ENCODE results near the gene SULT2B1. TPM values are rescaled to one million over a fixed set of nuclear protein-coding genes. Genes with fewer than 3 reads are reported as not detected.

Gene SULT2B1
- polyA plus RNA-seq (2013), result 0.39 and 0.44 TPM in 2 replicates

GRCh38 chr19:48551437-48552302 is at the start of gene SULT2B1:
TSS of gene SULT2B1 (plus strand) at chr19:48552172. CDS start at chr19:48552253, 81 bp downstream.
- peak within 1 kb of the TSS; percentile 84 for H4K8ac ChIP-seq (ENCODE audit: low read depth, low read length)
- H3K4me3 ChIP-seq (ENCODE audit: low read depth, low read length), result no peak within 1 kb of the TSS
- H4K12ac ChIP-seq (ENCODE audit: low read depth, low read length), result peak within 1 kb of the TSS; percentile 74
- peak within 1 kb of the TSS; percentile 97 for H2BK120ac ChIP-seq (ENCODE audit: insufficient read depth, low read length, poor library complexity)
- peaks cover 16 to 19% of the 10 kb centered on the region in 2 experiments for H3K4me1 ChIP-seq (ENCODE audit: control insufficient read depth in 1 of 2, insufficient read depth in 2 of 2, low read length in 2 of 2)
- no peaks in the 10 kb centered on the region for H3K9me3 ChIP-seq (ENCODE audit: insufficient read depth, low read depth, low read length)
- H3K23ac ChIP-seq (ENCODE audit: low read length), result no peak within 1 kb of the TSS
- H3K36me3 ChIP-seq (ENCODE audit: control insufficient read depth in 1 of 2, insufficient read depth in 2 of 2, low read length in 2 of 2), result no peaks in the 10 kb centered on the region
- H2AK5ac ChIP-seq (ENCODE audit: low read length), result peak within 1 kb of the TSS; percentile 99
- H3K79me2 ChIP-seq (ENCODE audit: control insufficient read depth, insufficient read depth, low read length, poor library complexity), result peaks cover 3% of the 10 kb centered on the region
- peak within 1 kb of the TSS; percentile 100 for H2BK12ac ChIP-seq (ENCODE audit: low read length)
- H3K27me3 ChIP-seq (ENCODE audit: insufficient read depth, low read length), result no peaks in the 10 kb centered on the region
- peak within 1 kb of the TSS; percentile 52 for H2BK5ac ChIP-seq (ENCODE audit: low read depth, low read length, poor library complexity)
- WGBS (ENCODE audit: extremely low coverage, insufficient coverage, insufficient read length), result no CpG with 5 or more reads among the region's 36 CpGs
- peak within 1 kb of the TSS; percentile 94 for H3K18ac ChIP-seq (ENCODE audit: low read length)
- no peak within 1 kb of the TSS for H3K9ac ChIP-seq (ENCODE audit: low read length)
- no peak within 1 kb of the TSS for H3K4me2 ChIP-seq (ENCODE audit: low read length)
- H2AFZ ChIP-seq (ENCODE audit: insufficient read depth, low read length, poor library complexity), result no peak within 1 kb of the TSS
- DNase-seq, result no peak
- peak within 1 kb of the TSS; percentile 96 for H3K14ac ChIP-seq (ENCODE audit: low read length)
- peak within 1 kb of the TSS; percentile 41 for H3K27ac ChIP-seq (ENCODE audit: low read depth, low read length)
- peaks cover 32% of the 10 kb centered on the region for H3K79me1 ChIP-seq (ENCODE audit: low read length)
- H3K4ac ChIP-seq (ENCODE audit: low read depth, low read length), result peak within 1 kb of the TSS; percentile 84
- peak within 1 kb of the TSS; percentile 97 for H4K91ac ChIP-seq (ENCODE audit: low read depth, low read length)

- Histone ChIP-seq H3K9ac (ENCODE audit: low read length) (no peak overlapping the region), H2BK120ac (ENCODE audit: insufficient read depth, low read length, poor library complexity) (peak overlapping the region; percentile 21), H2BK5ac (ENCODE audit: low read depth, low read length, poor library complexity) (no peak overlapping the region), H3K27me3 (ENCODE audit: insufficient read depth, low read length) (no peaks in the 10 kb centered on the region), H2AFZ (ENCODE audit: insufficient read depth, low read length, poor library complexity) (no peak overlapping the region), H3K14ac (ENCODE audit: low read length) (peak overlapping the region; percentile 12), H3K79me1 (ENCODE audit: low read length) (peaks cover 9% of the 10 kb centered on the region), H3K4ac (ENCODE audit: low read depth, low read length) (no peak overlapping the region), H3K36me3 (ENCODE audit: control insufficient read depth in 1 of 2, insufficient read depth in 2 of 2, low read length in 2 of 2) (peaks cover 0 to 1% of the 10 kb centered on the region in 2 experiments), H3K4me3 (ENCODE audit: low read depth, low read length) (no peak overlapping the region), H3K4me1 (ENCODE audit: control insufficient read depth in 1 of 2, insufficient read depth in 2 of 2, low read length in 2 of 2) (peaks cover 9 to 15% of the 10 kb centered on the region in 2 experiments), H3K27ac (ENCODE audit: low read depth, low read length) (no peak overlapping the region), H3K4me2 (ENCODE audit: low read length) (peak overlapping the region; percentile 74), H3K18ac (ENCODE audit: low read length) (no peak overlapping the region), H4K91ac (ENCODE audit: low read depth, low read length) (peak overlapping the region; percentile 0), H4K12ac (ENCODE audit: low read depth, low read length) (no peak overlapping the region), H3K23ac (ENCODE audit: low read length) (no peak overlapping the region), H4K8ac (ENCODE audit: low read depth, low read length) (no peak overlapping the region), H3K79me2 (ENCODE audit: control insufficient read depth, insufficient read depth, low read length, poor library complexity) (peaks cover 2% of the 10 kb centered on the region), H2AK5ac (ENCODE audit: low read length) (peak overlapping the region; percentile 44), H3K9me3 (ENCODE audit: insufficient read depth, low read depth, low read length) (peaks cover 1% of the 10 kb centered on the region), H2BK12ac (ENCODE audit: low read length) (no peak overlapping the region)
- no CpG with 5 or more reads among the region's 27 CpGs for WGBS (ENCODE audit: extremely low coverage, insufficient coverage, insufficient read length)
- peak; percentile 95 to 97 for DNase-seq
Observed at GRCh38 chr19:48502350-48503018, 49.5 kb upstream of the SULT2B1 start.

- WGBS (ENCODE audit: extremely low coverage, insufficient coverage, insufficient read length), result no CpG with 5 or more reads among the region's 5 CpGs
- Histone ChIP-seq H2BK12ac (ENCODE audit: low read length) (no peak overlapping the region), H3K4me1 (ENCODE audit: control insufficient read depth in 1 of 2, insufficient read depth in 2 of 2, low read length in 2 of 2) (peaks cover 2 to 9% of the 10 kb centered on the region in 2 experiments)
Observed at GRCh38 chr19:48506138-48506733, 45.7 kb upstream of the SULT2B1 start.

GRCh38 chr19:48507911-48508439 is 44.0 kb upstream of the SULT2B1 start:
- no peaks in the 10 kb centered on the region for H3K79me2 ChIP-seq (ENCODE audit: control insufficient read depth, insufficient read depth, low read length, poor library complexity)
- no peak overlapping the region for H2AK5ac ChIP-seq (ENCODE audit: low read length)
- H3K9me3 ChIP-seq (ENCODE audit: insufficient read depth, low read depth, low read length), result peaks cover 9% of the 10 kb centered on the region
- no peaks in the 10 kb centered on the region for H3K4me1 ChIP-seq (ENCODE audit: control insufficient read depth in 1 of 2, insufficient read depth in 2 of 2, low read length in 2 of 2)
- H3K18ac ChIP-seq (ENCODE audit: low read length), result no peak overlapping the region
- H3K23ac ChIP-seq (ENCODE audit: low read length), result no peak overlapping the region
- H3K27ac ChIP-seq (ENCODE audit: low read depth, low read length), result no peak overlapping the region
- peaks cover 8% of the 10 kb centered on the region for H3K27me3 ChIP-seq (ENCODE audit: insufficient read depth, low read length)
- H4K8ac ChIP-seq (ENCODE audit: low read depth, low read length), result no peak overlapping the region
- H3K4me3 ChIP-seq (ENCODE audit: low read depth, low read length), result no peak overlapping the region
- no peak for DNase-seq
- H2AFZ ChIP-seq (ENCODE audit: insufficient read depth, low read length, poor library complexity), result no peak overlapping the region
- no peak overlapping the region for H4K91ac ChIP-seq (ENCODE audit: low read depth, low read length)
- no CpG with 5 or more reads among the region's 7 CpGs for WGBS (ENCODE audit: extremely low coverage, insufficient coverage, insufficient read length)
- no peak overlapping the region for H2BK120ac ChIP-seq (ENCODE audit: insufficient read depth, low read length, poor library complexity)
- H3K4me2 ChIP-seq (ENCODE audit: low read length), result no peak overlapping the region
- no peak overlapping the region for H3K4ac ChIP-seq (ENCODE audit: low read depth, low read length)
- no peaks in the 10 kb centered on the region for H3K79me1 ChIP-seq (ENCODE audit: low read length)
- no peak overlapping the region for H2BK12ac ChIP-seq (ENCODE audit: low read length)
- H4K12ac ChIP-seq (ENCODE audit: low read depth, low read length), result no peak overlapping the region
- no peaks in the 10 kb centered on the region for H3K36me3 ChIP-seq (ENCODE audit: control insufficient read depth in 1 of 2, insufficient read depth in 2 of 2, low read length in 2 of 2)
- H2BK5ac ChIP-seq (ENCODE audit: low read depth, low read length, poor library complexity), result no peak overlapping the region
- no peak overlapping the region for H3K9ac ChIP-seq (ENCODE audit: low read length)
- no peak overlapping the region for H3K14ac ChIP-seq (ENCODE audit: low read length)

More at GRCh38 chr19:48506138-48506733, 45.7 kb upstream of the SULT2B1 start:
- no peak overlapping the region for H3K23ac ChIP-seq (ENCODE audit: low read length)
- no peak overlapping the region for H3K4me3 ChIP-seq (ENCODE audit: low read depth, low read length)
- no peak overlapping the region for H2BK120ac ChIP-seq (ENCODE audit: insufficient read depth, low read length, poor library complexity)
- H3K9ac ChIP-seq (ENCODE audit: low read length), result no peak overlapping the region
- H4K8ac ChIP-seq (ENCODE audit: low read depth, low read length), result no peak overlapping the region
- peak in 1 of 2 donors; percentile 79 for DNase-seq
- no peak overlapping the region for H2BK5ac ChIP-seq (ENCODE audit: low read depth, low read length, poor library complexity)
- H3K9me3 ChIP-seq (ENCODE audit: insufficient read depth, low read depth, low read length), result peaks cover 1% of the 10 kb centered on the region
- peaks cover 3% of the 10 kb centered on the region for H3K27me3 ChIP-seq (ENCODE audit: insufficient read depth, low read length)
- no peak overlapping the region for H2AK5ac ChIP-seq (ENCODE audit: low read length)
- H3K27ac ChIP-seq (ENCODE audit: low read depth, low read length), result no peak overlapping the region
- H3K14ac ChIP-seq (ENCODE audit: low read length), result no peak overlapping the region
- no peaks in the 10 kb centered on the region for H3K36me3 ChIP-seq (ENCODE audit: control insufficient read depth in 1 of 2, insufficient read depth in 2 of 2, low read length in 2 of 2)
- no peak overlapping the region for H3K4me2 ChIP-seq (ENCODE audit: low read length)
- H3K4ac ChIP-seq (ENCODE audit: low read depth, low read length), result no peak overlapping the region
- H4K91ac ChIP-seq (ENCODE audit: low read depth, low read length), result no peak overlapping the region
- H4K12ac ChIP-seq (ENCODE audit: low read depth, low read length), result no peak overlapping the region
- H3K79me2 ChIP-seq (ENCODE audit: control insufficient read depth, insufficient read depth, low read length, poor library complexity), result peaks cover under 1% of the 10 kb centered on the region
- H3K18ac ChIP-seq (ENCODE audit: low read length), result no peak overlapping the region
- peaks cover 4% of the 10 kb centered on the region for H3K79me1 ChIP-seq (ENCODE audit: low read length)
- H2AFZ ChIP-seq (ENCODE audit: insufficient read depth, low read length, poor library complexity), result no peak overlapping the region

Measured in trophoblast cell (in vitro differentiated cells and primary cell).